ENCODE data around the gene CTTNBP2NL. TPM values are rescaled to one million over a fixed set of nuclear protein-coding genes. Genes with fewer than 3 reads are reported as not detected.

Gene CTTNBP2NL
- total RNA-seq, 1 donor from 2014 or later = 44.0 TPM

GRCh38 chr1:112370996-112371395 is 25.0 kb upstream of the CTTNBP2NL start:
- Histone ChIP-seq H3K36me3 (ENCODE audit: control insufficient read depth, insufficient read depth, low read length) (no peaks in the 10 kb centered on the region), H3K4me3 (ENCODE audit: low read depth, low read length) (no peak overlapping the region), H3K27me3 (ENCODE audit: control insufficient read depth, insufficient read depth, low read length) (peaks cover 2% of the 10 kb centered on the region)
- no peak for TF ChIP-seq CTCF (IDR thresholded peaks at IDR 0.05; ENCODE audit: insufficient read depth, low read length, poor library complexity, severe bottlenecking)
- DNase-seq (ENCODE audit: low read depth) = no peak

- no peak for DNase-seq (ENCODE audit: low read depth)
- H3K36me3 ChIP-seq (ENCODE audit: control insufficient read depth, insufficient read depth, low read length) = no peaks in the 10 kb centered on the region
- no peak overlapping the region for H3K4me3 ChIP-seq (ENCODE audit: low read depth, low read length)
- no peak for TF ChIP-seq CTCF (IDR thresholded peaks at IDR 0.05; ENCODE audit: insufficient read depth, low read length, poor library complexity, severe bottlenecking)
- peaks cover 2% of the 10 kb centered on the region for H3K27me3 ChIP-seq (ENCODE audit: control insufficient read depth, insufficient read depth, low read length)
These were observed 24.2 kb upstream of the CTTNBP2NL start for GRCh38 chr1:112371775-112372174.

- TF ChIP-seq CTCF (IDR thresholded peaks at IDR 0.05; ENCODE audit: insufficient read depth, low read length, poor library complexity, severe bottlenecking) = no peak
- Histone ChIP-seq H3K4me3 (ENCODE audit: low read depth, low read length) (no peak overlapping the region), H3K27me3 (ENCODE audit: control insufficient read depth, insufficient read depth, low read length) (peaks cover 2% of the 10 kb centered on the region), H3K36me3 (ENCODE audit: control insufficient read depth, insufficient read depth, low read length) (no peaks in the 10 kb centered on the region)
- no peak for DNase-seq (ENCODE audit: low read depth)
These were observed 22.2 kb upstream of the CTTNBP2NL start for GRCh38 chr1:112373806-112374205.

DNA sequence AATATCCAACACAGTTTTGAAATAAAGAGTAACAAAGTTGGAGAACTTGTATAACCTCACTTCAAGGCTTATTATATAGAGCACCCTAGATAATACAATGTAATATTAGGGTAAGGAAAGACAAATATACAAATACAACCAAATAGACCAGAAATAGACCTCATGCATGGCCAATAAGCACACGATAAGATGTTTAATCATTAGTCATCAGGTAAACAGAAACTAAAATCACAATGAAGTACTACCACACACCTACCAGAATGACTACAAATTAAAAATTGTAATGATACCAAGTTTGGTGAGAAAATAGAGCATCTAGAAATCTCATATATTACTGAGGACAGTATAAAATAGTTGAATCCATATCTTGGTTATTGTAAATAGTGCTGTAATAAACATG is 20.3 kb upstream of the CTTNBP2NL start:
- no peak for DNase-seq (ENCODE audit: low read depth)
- H3K36me3 ChIP-seq (ENCODE audit: control insufficient read depth, insufficient read depth, low read length) = no peaks in the 10 kb centered on the region
- peaks cover 2% of the 10 kb centered on the region for H3K27me3 ChIP-seq (ENCODE audit: control insufficient read depth, insufficient read depth, low read length)
- TF ChIP-seq CTCF (IDR thresholded peaks at IDR 0.05; ENCODE audit: insufficient read depth, low read length, poor library complexity, severe bottlenecking) = no peak
- H3K4me3 ChIP-seq (ENCODE audit: low read depth, low read length) = no peak overlapping the region

GRCh38 chr1:112380356-112380755 is 15.7 kb upstream of the CTTNBP2NL start:
- no peak for DNase-seq (ENCODE audit: low read depth)
- Histone ChIP-seq H3K27me3 (ENCODE audit: control insufficient read depth, insufficient read depth, low read length) (no peaks in the 10 kb centered on the region), H3K4me3 (ENCODE audit: low read depth, low read length) (no peak overlapping the region), H3K36me3 (ENCODE audit: control insufficient read depth, insufficient read depth, low read length) (no peaks in the 10 kb centered on the region)
- TF ChIP-seq CTCF (IDR thresholded peaks at IDR 0.05; ENCODE audit: insufficient read depth, low read length, poor library complexity, severe bottlenecking) = no peak

DNA sequence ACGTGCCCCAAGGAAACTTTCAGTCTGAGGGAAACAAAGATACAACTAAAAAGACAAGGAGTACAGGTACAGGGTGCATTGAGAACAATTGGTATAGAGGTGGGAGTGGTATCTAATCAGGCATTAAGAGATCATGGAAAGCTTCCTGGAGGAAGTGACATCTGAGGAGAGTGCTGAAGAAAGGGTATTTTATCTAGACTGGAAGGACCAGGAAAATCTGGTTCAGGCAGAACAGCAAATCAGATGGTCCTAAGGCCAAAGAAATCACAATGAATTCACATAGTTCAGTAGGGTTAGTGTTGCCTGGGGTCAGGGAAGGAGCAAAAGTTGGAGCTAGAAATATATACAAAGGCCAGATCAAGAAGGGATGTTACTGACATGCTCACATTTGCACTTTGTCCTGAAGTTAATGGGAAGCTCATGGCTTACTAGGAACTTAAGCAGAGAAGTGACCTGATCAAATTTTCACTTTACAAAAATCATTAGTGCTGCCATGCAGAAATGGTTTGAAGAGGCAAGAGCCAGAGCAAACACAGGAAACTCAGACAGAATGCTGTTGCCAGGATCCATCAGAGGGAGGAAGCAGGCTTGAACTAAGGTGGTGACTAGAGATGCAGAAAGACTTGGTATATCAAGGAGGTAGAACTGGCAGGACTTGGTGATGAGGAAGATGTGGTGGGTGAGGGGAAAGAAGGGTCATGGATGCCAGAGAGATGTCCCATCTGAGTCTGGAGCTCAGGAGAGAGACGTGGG is 14.5 kb upstream of the CTTNBP2NL start:
- no peak for TF ChIP-seq CTCF (IDR thresholded peaks at IDR 0.05; ENCODE audit: insufficient read depth, low read length, poor library complexity, severe bottlenecking)
- no peak overlapping the region for H3K4me3 ChIP-seq (ENCODE audit: low read depth, low read length)
- no peaks in the 10 kb centered on the region for H3K36me3 ChIP-seq (ENCODE audit: control insufficient read depth, insufficient read depth, low read length)
- no peaks in the 10 kb centered on the region for H3K27me3 ChIP-seq (ENCODE audit: control insufficient read depth, insufficient read depth, low read length)
- no peak for DNase-seq (ENCODE audit: low read depth)
